ENCODE data around the gene MBD6. TPM values are rescaled to one million over a fixed set of nuclear protein-coding genes. Genes with fewer than 3 reads are reported as not detected.

Gene MBD6
- total and polyA plus RNA-seq, 2 of the 4 experiments (the other 2 are of a cell fraction): 0.90 to 9.3 TPM

DNA sequence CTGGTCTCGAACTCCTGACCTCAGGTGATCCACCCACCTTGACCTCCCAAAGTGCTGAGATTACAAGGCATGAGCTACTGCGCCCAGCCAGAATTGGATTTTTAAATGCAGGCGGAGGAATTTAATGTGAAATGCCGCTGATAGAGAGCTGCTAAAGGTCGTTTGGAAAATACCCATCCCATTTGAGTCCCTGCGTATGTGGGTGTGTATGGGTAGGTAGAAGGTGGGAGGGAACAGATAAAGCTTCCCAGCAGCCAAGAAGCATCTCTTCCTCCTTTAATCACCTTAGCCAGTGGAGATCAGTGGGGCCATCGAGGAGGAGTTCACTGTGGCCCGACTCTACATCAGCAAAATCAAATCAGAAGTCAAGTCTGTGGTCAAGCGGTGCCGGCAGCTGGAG lies 52.2 kb downstream of the MBD6 start:
- in situ Hi-C loops (cut with MboI; ENCODE audit: low sequenced_read_pairs): no loop called here
- Histone ChIP-seq H3K27me3 (ENCODE audit: control insufficient read depth, insufficient read depth, low read length) (peaks cover 14% of the 10 kb centered on the region), H4K5ac (ENCODE audit: low read depth, low read length) (no peak overlapping the region), H3K36me3 (ENCODE audit: control insufficient read depth, insufficient read depth, low read length) (no peaks in the 10 kb centered on the region), H2BK20ac (ENCODE audit: low read depth, low read length) (no peak overlapping the region), H3K9me1 (ENCODE audit: insufficient read depth, low read length) (no peaks in the 10 kb centered on the region), H3K9ac (ENCODE audit: low read depth, low read length) (no peak overlapping the region), H3K4me2 (ENCODE audit: low read depth, low read length) (no peak overlapping the region), H2BK120ac (ENCODE audit: low read depth, low read length) (no peak overlapping the region), H3K14ac (replicated peaks; ENCODE audit: low read depth, low read length) (no peak overlapping the region), H3K9me3 (ENCODE audit: control insufficient read depth, insufficient read depth, low read length) (no peaks in the 10 kb centered on the region), H2AK5ac (ENCODE audit: low read depth, low read length) (no peak overlapping the region), H2BK5ac (ENCODE audit: low read depth, low read length, poor library complexity, severe bottlenecking) (no peak overlapping the region), H3K56ac (ENCODE audit: extremely low read depth, insufficient read depth, low read length) (no peak overlapping the region), H3K23ac (ENCODE audit: low read depth, low read length) (no peak overlapping the region), H4K20me1 (ENCODE audit: insufficient read depth, low read length) (no peaks in the 10 kb centered on the region), H2BK15ac (ENCODE audit: low read depth, low read length) (no peak overlapping the region), H3K18ac (ENCODE audit: low read depth, low read length) (no peak overlapping the region), H2AFZ (replicated peaks; ENCODE audit: low read length, poor library complexity) (no peak overlapping the region), H3K4ac (ENCODE audit: low read depth, low read length) (no peak overlapping the region), H2AK9ac (replicated peaks; ENCODE audit: low read depth, low read length, poor library complexity) (no peak overlapping the region), H4K91ac (ENCODE audit: insufficient read depth, low read depth, low read length) (no peak overlapping the region), H4K8ac (ENCODE audit: low read depth in 2 of 2, low read length in 2 of 2) (no peak overlapping the region), H3K79me1 (ENCODE audit: low read depth in 1 of 2, low read length in 2 of 2) (no peaks in the 10 kb centered on the region), H3K4me1 (ENCODE audit: control insufficient read depth, insufficient read depth, low read length) (no peaks in the 10 kb centered on the region), H3K4me3 (ENCODE audit: insufficient read depth, low read depth, low read length) (no peak overlapping the region), H3K27ac (ENCODE audit: insufficient read depth, low read length) (no peak overlapping the region)
- BruUV-seq (replicated peaks): no TSS peak
- ChIA-PET CTCF (interaction anchor here (1.8 kb wide), 1 partner anchor 9 kb away, joined by 7 read pairs; no protein-coding TSS in a partner anchor), POLR2A (ENCODE audit: unreplicated experiment) (no interaction called here)
- DNase-seq (no peak), ATAC-seq (ENCODE audit: low read depth) (no peak)
- no peak for TF ChIP-seq MAZ (IDR thresholded peaks at IDR 0.05; ENCODE audit: borderline replicate concordance, low read depth, low read length)
- no peak for TF ChIP-seq POLR2A (IDR thresholded peaks at IDR 0.05; ENCODE audit: low read depth, low read length)
- TF ChIP-seq MXI1 (IDR thresholded peaks at IDR 0.05; ENCODE audit: borderline replicate concordance, low read depth, low read length): no peak
- no peak for TF ChIP-seq FOS (IDR thresholded peaks at IDR 0.05; ENCODE audit: low read depth, low read length)
- no peak for TF ChIP-seq USF2 (IDR thresholded peaks at IDR 0.05; ENCODE audit: low read depth, low read length)
- no peak for TF ChIP-seq NFE2L2 (IDR thresholded peaks at IDR 0.05; ENCODE audit: low read depth, low read length)
- TF ChIP-seq RCOR1 (IDR thresholded peaks at IDR 0.05; ENCODE audit: insufficient replicate concordance, low read length): no peak
- TF ChIP-seq MAFK (IDR thresholded peaks at IDR 0.05; ENCODE audit: low read depth, low read length): no peak
- no peak for TF ChIP-seq CEBPB (IDR thresholded peaks at IDR 0.05; ENCODE audit: low read depth, low read length)
- TF ChIP-seq, protein P1, sequence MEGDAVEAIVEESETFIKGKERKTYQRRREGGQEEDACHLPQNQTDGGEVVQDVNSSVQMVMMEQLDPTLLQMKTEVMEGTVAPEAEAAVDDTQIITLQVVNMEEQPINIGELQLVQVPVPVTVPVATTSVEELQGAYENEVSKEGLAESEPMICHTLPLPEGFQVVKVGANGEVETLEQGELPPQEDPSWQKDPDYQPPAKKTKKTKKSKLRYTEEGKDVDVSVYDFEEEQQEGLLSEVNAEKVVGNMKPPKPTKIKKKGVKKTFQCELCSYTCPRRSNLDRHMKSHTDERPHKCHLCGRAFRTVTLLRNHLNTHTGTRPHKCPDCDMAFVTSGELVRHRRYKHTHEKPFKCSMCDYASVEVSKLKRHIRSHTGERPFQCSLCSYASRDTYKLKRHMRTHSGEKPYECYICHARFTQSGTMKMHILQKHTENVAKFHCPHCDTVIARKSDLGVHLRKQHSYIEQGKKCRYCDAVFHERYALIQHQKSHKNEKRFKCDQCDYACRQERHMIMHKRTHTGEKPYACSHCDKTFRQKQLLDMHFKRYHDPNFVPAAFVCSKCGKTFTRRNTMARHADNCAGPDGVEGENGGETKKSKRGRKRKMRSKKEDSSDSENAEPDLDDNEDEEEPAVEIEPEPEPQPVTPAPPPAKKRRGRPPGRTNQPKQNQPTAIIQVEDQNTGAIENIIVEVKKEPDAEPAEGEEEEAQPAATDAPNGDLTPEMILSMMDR (conservative IDR thresholded peaks at IDR 0.05; ENCODE audit: low read depth, low read length): no peak
- no peak for TF ChIP-seq BHLHE40 (IDR thresholded peaks at IDR 0.05; ENCODE audit: low read depth, low read length)
- no peak for TF ChIP-seq CHD1 (IDR thresholded peaks at IDR 0.05; ENCODE audit: low read depth, low read length)
- TF ChIP-seq SMC3 (IDR thresholded peaks at IDR 0.05; ENCODE audit: low read depth, low read length): no peak
- TF ChIP-seq ELK1 (IDR thresholded peaks at IDR 0.05; ENCODE audit: borderline replicate concordance, low read depth, low read length): no peak
- TF ChIP-seq RFX5 (IDR thresholded peaks at IDR 0.05; ENCODE audit: low read depth, low read length): no peak
- no peak for TF ChIP-seq RAD21 (IDR thresholded peaks at IDR 0.05; ENCODE audit: low read length)
- 89% methylated on average over 5 of the region's 10 CpGs; no CpG with 5 or more reads in 1 of the 2 experiments for WGBS, 2 experiments (ENCODE audit: extremely low coverage in 2 of 2, insufficient read length in 1 of 2)
- dilution Hi-C loops (cut with HindIII; ENCODE audit: low sequenced_read_pairs, unreplicated experiment): loop anchor here (25.0 kb wide), 1 partner anchor 88 kb away; no protein-coding TSS in a partner anchor
- intact Hi-C loops (cut with micrococcal nuclease): no loop called here
